WTC11 (cell line): Measurements from ENCODE around the gene BMP7. TPM values are rescaled to one million over a fixed set of nuclear protein-coding genes. Genes with fewer than 3 reads are reported as not detected.

Experiments used
- ATAC-seq: fragments of 200-7000 bp; cut with Tn5 transposase; 2 replicates; pipeline ENCODE4 v1.10.0; 2021; ENCODE audit warnings: mild to moderate bottlenecking, moderate library complexity
- CTCF ChIA-PET: fragments of 300-600 bp; sonication (Branson Sonifier 250); formaldehyde crosslinking; loops from one replicate; lab custom pipeline; 2021; ENCODE audit warnings: antibody characterized with exemption; lab: Charles Lee
- POLR2A ChIA-PET: fragments of 350-600 bp; sonication (Branson Sonifier 250); formaldehyde crosslinking; loops from one replicate; lab custom pipeline; 2021; ENCODE audit warnings: antibody characterized with exemption; lab: Charles Lee
- DNase-seq: peaks from one replicate; pipeline ENCODE4 v3.0.0; 2021; ENCODE audit warnings: low spot score
- H3K27ac Mint-ChIP-seq: 2 replicates; pipeline ENCODE4 v1.8.0; 2021; ENCODE audit warnings: mixed read lengths
- H3K27me3 Mint-ChIP-seq: 2 replicates; pipeline ENCODE4 v1.8.0; 2021; ENCODE audit warnings: low read depth, mild to moderate bottlenecking, moderate library complexity, mixed read lengths
- H3K36me3 Mint-ChIP-seq: 2 replicates; pipeline ENCODE4 v1.8.0; 2021; ENCODE audit warnings: mixed read lengths
- H3K4me1 Mint-ChIP-seq: 2 replicates; pipeline ENCODE4 v1.8.0; 2022; ENCODE audit warnings: mixed read lengths
- H3K4me3 Mint-ChIP-seq: 2 replicates; pipeline ENCODE4 v1.8.0; 2021; ENCODE audit warnings: mild to moderate bottlenecking, moderate library complexity, mixed read lengths
- H3K9me3 Mint-ChIP-seq: 2 replicates; pipeline ENCODE4 v1.8.0; 2021; ENCODE audit warnings: mixed read lengths
- E2F4 ChIP-seq: sonication (generic); formaldehyde crosslinking; IDR thresholded peaks from 2 replicates; pipeline ENCODE4 v1.8.1; 2022; ENCODE audit warnings: low read depth, mild to moderate bottlenecking, moderate library complexity, missing genetic modification reagents, borderline replicate concordance
- GABPB1 ChIP-seq: sonication (generic); formaldehyde crosslinking; IDR thresholded peaks from 2 replicates; pipeline ENCODE4 v1.8.1; 2023; ENCODE audit warnings: mild to moderate bottlenecking, missing genetic modification reagents
- HMGA2 ChIP-seq: fragments of 250-450 bp; sonication (Bioruptor Pico); IDR thresholded peaks from 2 replicates; pipeline ENCODE4 v1.4.0; 2021; ENCODE audit warnings: mild to moderate bottlenecking, moderate library complexity
- IRF2 ChIP-seq: sonication (generic); formaldehyde crosslinking; IDR thresholded peaks from 2 replicates; pipeline ENCODE4 v1.8.0; 2022; ENCODE audit warnings: low read depth, missing genetic modification reagents, borderline replicate concordance
- JAZF1 ChIP-seq: fragments of 250-450 bp; sonication (Bioruptor Pico); IDR thresholded peaks from 2 replicates; pipeline ENCODE4 v1.9.0; 2021; ENCODE audit warnings: moderate library complexity, mild to moderate bottlenecking, inconsistent platforms
- MLX ChIP-seq: sonication (generic); formaldehyde crosslinking; IDR thresholded peaks from 2 replicates; pipeline ENCODE4 v1.8.1; 2023; ENCODE audit warnings: mild to moderate bottlenecking, missing genetic modification reagents, moderate library complexity
- MYBL2 ChIP-seq: sonication (generic); formaldehyde crosslinking; IDR thresholded peaks from 2 replicates; pipeline ENCODE4 v1.8.1; 2023; ENCODE audit warnings: mild to moderate bottlenecking, moderate library complexity, missing genetic modification reagents
- NFATC4 ChIP-seq: fragments of 250-450 bp; sonication (Bioruptor Pico); IDR thresholded peaks from 2 replicates; pipeline ENCODE4 v1.9.0; 2021; ENCODE audit warnings: mild to moderate bottlenecking
- NR3C1 ChIP-seq: sonication (generic); formaldehyde crosslinking; conservative IDR thresholded peaks from 2 replicates; pipeline ENCODE4 v1.8.1; 2023; ENCODE audit warnings: low read depth, mild to moderate bottlenecking, missing genetic modification reagents
- SOX15 ChIP-seq: fragments of 250-450 bp; sonication (Bioruptor Pico); IDR thresholded peaks from 2 replicates; pipeline ENCODE4 v1.9.0; 2021; ENCODE audit warnings: mild to moderate bottlenecking
- ZBTB43 ChIP-seq: sonication (generic); formaldehyde crosslinking; IDR thresholded peaks from 2 replicates; pipeline ENCODE4 v1.8.1; 2023; ENCODE audit warnings: mild to moderate bottlenecking, missing genetic modification reagents
- total RNA-seq: library from RNA; stranded (reverse); gene quantifications from 3 replicates; pipeline ENCODE4 v1.2.3, GENCODE V29; 2021
- TF ChIP-seq, protein P1 (sequence below): sonication (generic); formaldehyde crosslinking; IDR thresholded peaks from 2 replicates; pipeline ENCODE4 v1.8.0; 2022; ENCODE audit warnings: mild to moderate bottlenecking, missing genetic modification reagents
- TF ChIP-seq, protein P2 (sequence below): sonication (generic); formaldehyde crosslinking; conservative IDR thresholded peaks from 2 replicates; pipeline ENCODE4 v1.8.1; 2023; ENCODE audit warnings: mild to moderate bottlenecking, low read depth, missing genetic modification reagents, moderate library complexity
- TF ChIP-seq, protein P3 (sequence below): sonication (generic); formaldehyde crosslinking; IDR thresholded peaks from 2 replicates; pipeline ENCODE4 v1.8.1; 2022; ENCODE audit warnings: mild to moderate bottlenecking, moderate library complexity, missing genetic modification reagents
- TF ChIP-seq, protein P4 (sequence below): sonication (generic); formaldehyde crosslinking; IDR thresholded peaks from 2 replicates; pipeline ENCODE4 v1.8.1; 2023; ENCODE audit warnings: mild to moderate bottlenecking, missing genetic modification reagents
- TF ChIP-seq, protein P5 (sequence below): fragments of 250-450 bp; sonication (Bioruptor Pico); IDR thresholded peaks from 2 replicates; pipeline ENCODE4 v1.9.0; 2021; ENCODE audit warnings: mild to moderate bottlenecking
- TF ChIP-seq, protein P6 (sequence below): sonication (generic); formaldehyde crosslinking; IDR thresholded peaks from 2 replicates; pipeline ENCODE4 v1.8.0; 2022; ENCODE audit warnings: missing genetic modification reagents

BMP7 gene
- total RNA-seq, 1 experiment from 2014 or later: 40.7 TPM

DNA sequence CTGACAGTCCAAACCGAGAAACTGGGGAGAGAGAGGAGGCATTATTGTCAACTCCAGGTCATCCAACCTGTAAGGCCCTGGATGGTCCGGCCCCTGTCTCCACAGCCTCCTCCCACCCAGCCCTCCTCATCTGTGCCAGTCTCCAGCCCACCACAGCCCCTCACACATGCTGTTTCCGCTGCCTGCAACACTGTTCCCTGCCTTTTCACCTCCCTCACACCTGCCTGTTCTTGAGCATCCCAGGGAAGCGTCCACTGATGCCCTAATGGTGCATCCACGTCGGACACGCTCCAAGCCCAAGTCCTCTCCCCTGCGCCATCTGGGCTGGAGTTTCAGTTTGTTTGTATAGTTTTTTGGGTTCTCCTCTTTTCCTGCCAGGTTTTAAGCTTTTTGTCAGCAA lies 52.0 kb downstream of the BMP7 start:
- no peak overlapping the region for H3K27ac Mint-ChIP-seq
- no peak overlapping the region for H3K4me3 Mint-ChIP-seq
- no peak for ATAC-seq
- no peaks in the 10 kb centered on the region for H3K27me3 Mint-ChIP-seq
- H3K36me3 Mint-ChIP-seq: 0 out of 2 replicates have a peak, but pooled peaks cover 5% of the 10 kb centered on the region
- no peak for DNase-seq
- ChIA-PET POLR2A (no interaction called here), CTCF (no interaction called here)
- H3K9me3 Mint-ChIP-seq: no peaks in the 10 kb centered on the region
- no peak for TF ChIP-seq IRF2 (CRISPR knock-in tag)
- TF ChIP-seq, protein P1, sequence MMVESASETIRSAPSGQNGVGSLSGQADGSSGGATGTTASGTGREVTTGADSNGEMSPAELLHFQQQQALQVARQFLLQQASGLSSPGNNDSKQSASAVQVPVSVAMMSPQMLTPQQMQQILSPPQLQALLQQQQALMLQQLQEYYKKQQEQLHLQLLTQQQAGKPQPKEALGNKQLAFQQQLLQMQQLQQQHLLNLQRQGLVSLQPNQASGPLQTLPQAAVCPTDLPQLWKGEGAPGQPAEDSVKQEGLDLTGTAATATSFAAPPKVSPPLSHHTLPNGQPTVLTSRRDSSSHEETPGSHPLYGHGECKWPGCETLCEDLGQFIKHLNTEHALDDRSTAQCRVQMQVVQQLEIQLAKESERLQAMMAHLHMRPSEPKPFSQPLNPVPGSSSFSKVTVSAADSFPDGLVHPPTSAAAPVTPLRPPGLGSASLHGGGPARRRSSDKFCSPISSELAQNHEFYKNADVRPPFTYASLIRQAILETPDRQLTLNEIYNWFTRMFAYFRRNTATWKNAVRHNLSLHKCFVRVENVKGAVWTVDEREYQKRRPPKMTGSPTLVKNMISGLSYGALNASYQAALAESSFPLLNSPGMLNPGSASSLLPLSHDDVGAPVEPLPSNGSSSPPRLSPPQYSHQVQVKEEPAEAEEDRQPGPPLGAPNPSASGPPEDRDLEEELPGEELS (CRISPR knock-in tag): no peak
- no peak for TF ChIP-seq MYBL2
- TF ChIP-seq NR3C1: no peak
- TF ChIP-seq, protein P2, sequence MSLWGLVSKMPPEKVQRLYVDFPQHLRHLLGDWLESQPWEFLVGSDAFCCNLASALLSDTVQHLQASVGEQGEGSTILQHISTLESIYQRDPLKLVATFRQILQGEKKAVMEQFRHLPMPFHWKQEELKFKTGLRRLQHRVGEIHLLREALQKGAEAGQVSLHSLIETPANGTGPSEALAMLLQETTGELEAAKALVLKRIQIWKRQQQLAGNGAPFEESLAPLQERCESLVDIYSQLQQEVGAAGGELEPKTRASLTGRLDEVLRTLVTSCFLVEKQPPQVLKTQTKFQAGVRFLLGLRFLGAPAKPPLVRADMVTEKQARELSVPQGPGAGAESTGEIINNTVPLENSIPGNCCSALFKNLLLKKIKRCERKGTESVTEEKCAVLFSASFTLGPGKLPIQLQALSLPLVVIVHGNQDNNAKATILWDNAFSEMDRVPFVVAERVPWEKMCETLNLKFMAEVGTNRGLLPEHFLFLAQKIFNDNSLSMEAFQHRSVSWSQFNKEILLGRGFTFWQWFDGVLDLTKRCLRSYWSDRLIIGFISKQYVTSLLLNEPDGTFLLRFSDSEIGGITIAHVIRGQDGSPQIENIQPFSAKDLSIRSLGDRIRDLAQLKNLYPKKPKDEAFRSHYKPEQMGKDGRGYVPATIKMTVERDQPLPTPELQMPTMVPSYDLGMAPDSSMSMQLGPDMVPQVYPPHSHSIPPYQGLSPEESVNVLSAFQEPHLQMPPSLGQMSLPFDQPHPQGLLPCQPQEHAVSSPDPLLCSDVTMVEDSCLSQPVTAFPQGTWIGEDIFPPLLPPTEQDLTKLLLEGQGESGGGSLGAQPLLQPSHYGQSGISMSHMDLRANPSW (CRISPR knock-in tag): no peak
- TF ChIP-seq MLX: no peak
- TF ChIP-seq, protein P3, sequence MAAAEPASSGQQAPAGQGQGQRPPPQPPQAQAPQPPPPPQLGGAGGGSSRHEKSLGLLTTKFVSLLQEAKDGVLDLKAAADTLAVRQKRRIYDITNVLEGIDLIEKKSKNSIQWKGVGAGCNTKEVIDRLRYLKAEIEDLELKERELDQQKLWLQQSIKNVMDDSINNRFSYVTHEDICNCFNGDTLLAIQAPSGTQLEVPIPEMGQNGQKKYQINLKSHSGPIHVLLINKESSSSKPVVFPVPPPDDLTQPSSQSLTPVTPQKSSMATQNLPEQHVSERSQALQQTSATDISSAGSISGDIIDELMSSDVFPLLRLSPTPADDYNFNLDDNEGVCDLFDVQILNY (CRISPR knock-in tag): no peak
- TF ChIP-seq, all 79 proteins: peak for 0
- peaks cover 28% of the 10 kb centered on the region for H3K4me1 Mint-ChIP-seq

DNA sequence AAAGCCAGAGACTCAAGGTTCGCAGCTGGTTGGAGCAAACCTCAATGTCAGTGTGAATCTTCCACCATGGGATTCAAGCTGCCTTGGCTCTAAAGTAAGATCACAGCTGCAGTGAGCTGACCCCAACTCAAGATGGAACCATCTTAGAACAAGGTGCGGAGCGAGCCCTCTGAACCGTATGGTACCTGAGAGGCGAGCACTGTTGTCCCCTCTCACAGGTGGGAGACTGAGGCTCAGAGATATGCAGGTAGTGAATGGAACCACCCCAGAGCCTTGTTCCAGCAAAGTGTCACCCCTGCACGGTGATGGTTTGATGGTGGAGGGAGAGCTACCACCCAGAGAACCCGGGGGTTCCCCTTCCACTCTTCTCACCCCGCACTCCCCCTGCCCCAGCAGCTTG lies 52.5 kb downstream of the BMP7 start:
- Mint-ChIP-seq H3K27me3 (no peaks in the 10 kb centered on the region), H3K36me3 (0 out of 2 replicates have a peak, but pooled peaks cover 5% of the 10 kb centered on the region), H3K4me3 (no peak overlapping the region), H3K9me3 (no peaks in the 10 kb centered on the region), H3K27ac (no peak overlapping the region), H3K4me1 (peaks cover 28% of the 10 kb centered on the region)
- ATAC-seq (no peak), DNase-seq (no peak)
- ChIA-PET POLR2A (no interaction called here), CTCF (interaction anchor here (3.1 kb wide), 1 partner anchor 116 kb away, joined by 11 read pairs; the partner anchor contains the start of gene SPO11)
- TF ChIP-seq HMGA2 (CRISPR knock-in tag) (no peak), GABPB1 (CRISPR knock-in tag) (no peak), E2F4 (CRISPR knock-in tag) (no peak), JAZF1 (CRISPR knock-in tag) (no peak), SOX15 (CRISPR knock-in tag) (no peak), NFATC4 (CRISPR knock-in tag) (no peak), ZBTB43 (no peak)
- TF ChIP-seq, protein P4, sequence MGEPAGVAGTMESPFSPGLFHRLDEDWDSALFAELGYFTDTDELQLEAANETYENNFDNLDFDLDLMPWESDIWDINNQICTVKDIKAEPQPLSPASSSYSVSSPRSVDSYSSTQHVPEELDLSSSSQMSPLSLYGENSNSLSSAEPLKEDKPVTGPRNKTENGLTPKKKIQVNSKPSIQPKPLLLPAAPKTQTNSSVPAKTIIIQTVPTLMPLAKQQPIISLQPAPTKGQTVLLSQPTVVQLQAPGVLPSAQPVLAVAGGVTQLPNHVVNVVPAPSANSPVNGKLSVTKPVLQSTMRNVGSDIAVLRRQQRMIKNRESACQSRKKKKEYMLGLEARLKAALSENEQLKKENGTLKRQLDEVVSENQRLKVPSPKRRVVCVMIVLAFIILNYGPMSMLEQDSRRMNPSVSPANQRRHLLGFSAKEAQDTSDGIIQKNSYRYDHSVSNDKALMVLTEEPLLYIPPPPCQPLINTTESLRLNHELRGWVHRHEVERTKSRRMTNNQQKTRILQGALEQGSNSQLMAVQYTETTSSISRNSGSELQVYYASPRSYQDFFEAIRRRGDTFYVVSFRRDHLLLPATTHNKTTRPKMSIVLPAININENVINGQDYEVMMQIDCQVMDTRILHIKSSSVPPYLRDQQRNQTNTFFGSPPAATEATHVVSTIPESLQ (CRISPR knock-in tag): no peak
- TF ChIP-seq, protein P5, sequence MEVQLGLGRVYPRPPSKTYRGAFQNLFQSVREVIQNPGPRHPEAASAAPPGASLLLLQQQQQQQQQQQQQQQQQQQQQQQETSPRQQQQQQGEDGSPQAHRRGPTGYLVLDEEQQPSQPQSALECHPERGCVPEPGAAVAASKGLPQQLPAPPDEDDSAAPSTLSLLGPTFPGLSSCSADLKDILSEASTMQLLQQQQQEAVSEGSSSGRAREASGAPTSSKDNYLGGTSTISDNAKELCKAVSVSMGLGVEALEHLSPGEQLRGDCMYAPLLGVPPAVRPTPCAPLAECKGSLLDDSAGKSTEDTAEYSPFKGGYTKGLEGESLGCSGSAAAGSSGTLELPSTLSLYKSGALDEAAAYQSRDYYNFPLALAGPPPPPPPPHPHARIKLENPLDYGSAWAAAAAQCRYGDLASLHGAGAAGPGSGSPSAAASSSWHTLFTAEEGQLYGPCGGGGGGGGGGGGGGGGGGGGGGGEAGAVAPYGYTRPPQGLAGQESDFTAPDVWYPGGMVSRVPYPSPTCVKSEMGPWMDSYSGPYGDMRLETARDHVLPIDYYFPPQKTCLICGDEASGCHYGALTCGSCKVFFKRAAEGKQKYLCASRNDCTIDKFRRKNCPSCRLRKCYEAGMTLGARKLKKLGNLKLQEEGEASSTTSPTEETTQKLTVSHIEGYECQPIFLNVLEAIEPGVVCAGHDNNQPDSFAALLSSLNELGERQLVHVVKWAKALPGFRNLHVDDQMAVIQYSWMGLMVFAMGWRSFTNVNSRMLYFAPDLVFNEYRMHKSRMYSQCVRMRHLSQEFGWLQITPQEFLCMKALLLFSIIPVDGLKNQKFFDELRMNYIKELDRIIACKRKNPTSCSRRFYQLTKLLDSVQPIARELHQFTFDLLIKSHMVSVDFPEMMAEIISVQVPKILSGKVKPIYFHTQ (CRISPR knock-in tag): no peak
- TF ChIP-seq, protein P6, sequence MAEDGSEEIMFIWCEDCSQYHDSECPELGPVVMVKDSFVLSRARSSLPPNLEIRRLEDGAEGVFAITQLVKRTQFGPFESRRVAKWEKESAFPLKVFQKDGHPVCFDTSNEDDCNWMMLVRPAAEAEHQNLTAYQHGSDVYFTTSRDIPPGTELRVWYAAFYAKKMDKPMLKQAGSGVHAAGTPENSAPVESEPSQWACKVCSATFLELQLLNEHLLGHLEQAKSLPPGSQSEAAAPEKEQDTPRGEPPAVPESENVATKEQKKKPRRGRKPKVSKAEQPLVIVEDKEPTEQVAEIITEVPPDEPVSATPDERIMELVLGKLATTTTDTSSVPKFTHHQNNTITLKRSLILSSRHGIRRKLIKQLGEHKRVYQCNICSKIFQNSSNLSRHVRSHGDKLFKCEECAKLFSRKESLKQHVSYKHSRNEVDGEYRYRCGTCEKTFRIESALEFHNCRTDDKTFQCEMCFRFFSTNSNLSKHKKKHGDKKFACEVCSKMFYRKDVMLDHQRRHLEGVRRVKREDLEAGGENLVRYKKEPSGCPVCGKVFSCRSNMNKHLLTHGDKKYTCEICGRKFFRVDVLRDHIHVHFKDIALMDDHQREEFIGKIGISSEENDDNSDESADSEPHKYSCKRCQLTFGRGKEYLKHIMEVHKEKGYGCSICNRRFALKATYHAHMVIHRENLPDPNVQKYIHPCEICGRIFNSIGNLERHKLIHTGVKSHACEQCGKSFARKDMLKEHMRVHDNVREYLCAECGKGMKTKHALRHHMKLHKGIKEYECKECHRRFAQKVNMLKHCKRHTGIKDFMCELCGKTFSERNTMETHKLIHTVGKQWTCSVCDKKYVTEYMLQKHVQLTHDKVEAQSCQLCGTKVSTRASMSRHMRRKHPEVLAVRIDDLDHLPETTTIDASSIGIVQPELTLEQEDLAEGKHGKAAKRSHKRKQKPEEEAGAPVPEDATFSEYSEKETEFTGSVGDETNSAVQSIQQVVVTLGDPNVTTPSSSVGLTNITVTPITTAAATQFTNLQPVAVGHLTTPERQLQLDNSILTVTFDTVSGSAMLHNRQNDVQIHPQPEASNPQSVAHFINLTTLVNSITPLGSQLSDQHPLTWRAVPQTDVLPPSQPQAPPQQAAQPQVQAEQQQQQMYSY (CRISPR knock-in tag): no peak
